GM15510 (cell line): ENCODE results near the gene JMJD1C.

Experiments
- POLR2A ChIP-seq: IDR thresholded peaks from 3 replicates; pipeline ENCODE4 v1.6.1; 2011; ENCODE audit warnings: borderline replicate concordance; ENCODE audit not compliant: insufficient read length; ENCODE audit errors: extremely low read depth

The JMJD1C gene

GRCh38 chr10:63133821-63134557 is 331.8 kb downstream of the JMJD1C start:
- no peak for TF ChIP-seq POLR2A

DNA sequence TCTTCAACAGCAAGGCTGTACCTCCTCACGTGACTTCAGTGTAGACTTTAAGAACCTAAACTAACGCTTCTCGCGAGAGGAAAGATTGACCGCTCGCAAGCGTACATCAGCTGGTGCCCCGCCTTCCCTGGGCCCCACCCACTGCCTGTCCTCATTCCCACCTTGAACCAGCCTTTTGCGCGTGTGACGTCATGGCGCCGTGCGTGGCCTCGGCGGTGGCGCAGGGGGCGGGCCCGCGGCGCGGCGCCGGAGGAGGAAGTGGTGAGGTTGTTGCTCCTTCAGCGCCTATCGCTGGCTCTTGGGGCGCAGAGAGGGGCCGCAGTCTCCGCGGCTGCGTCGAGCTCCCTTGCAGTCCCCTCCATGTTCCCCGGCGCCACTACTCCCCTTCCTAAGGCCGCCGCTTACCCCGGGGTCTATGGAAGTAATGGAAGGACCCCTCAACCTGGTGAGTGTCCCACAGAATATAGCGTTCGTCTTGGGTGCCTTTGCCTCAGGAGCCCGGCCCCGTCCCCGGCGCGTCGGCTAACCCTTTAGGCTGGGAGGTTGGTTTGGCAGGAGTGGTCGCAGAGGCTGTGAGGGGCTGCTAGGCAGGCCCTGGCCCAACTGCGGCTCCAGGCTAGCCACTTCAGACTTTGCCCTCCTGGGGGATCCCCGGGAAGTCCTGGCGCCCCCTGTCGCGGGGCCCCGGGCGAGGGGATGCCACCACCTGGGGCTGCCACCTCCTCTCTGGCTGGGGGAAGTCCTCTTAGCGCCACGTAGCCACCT is 332.5 kb downstream of the JMJD1C start, which contains the start of gene NRBF2:
Gene NRBF2 (plus strand): TSS at position 273 of the 765 bp plus-strand sequence. CDS start 143 bp downstream, at position 416.
- peak; percentile 95 for TF ChIP-seq POLR2A

DNA sequence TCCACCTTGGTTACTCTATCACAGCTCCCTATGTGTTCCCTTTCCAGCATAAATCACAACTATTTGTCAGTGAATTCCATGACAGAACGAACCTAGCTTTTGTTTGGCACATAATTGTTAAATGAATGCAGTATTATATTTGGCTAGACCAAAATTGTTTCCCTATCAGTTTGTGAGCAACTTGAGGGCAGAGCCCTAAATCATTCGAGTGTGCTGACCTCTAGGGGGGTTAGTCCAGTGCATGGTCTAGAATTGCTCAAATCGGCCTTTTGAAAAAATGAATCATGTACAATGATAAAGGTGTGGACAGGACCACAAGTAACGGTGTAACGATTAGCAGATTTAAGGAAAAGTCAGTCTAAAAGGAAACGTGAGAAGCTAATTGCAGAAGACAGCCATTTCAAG is 333.1 kb downstream of the JMJD1C start:
- no peak for TF ChIP-seq POLR2A

- TF ChIP-seq POLR2A: no peak
Measured at GRCh38 chr10:63129888-63130287, 335.9 kb downstream of the JMJD1C start.

DNA sequence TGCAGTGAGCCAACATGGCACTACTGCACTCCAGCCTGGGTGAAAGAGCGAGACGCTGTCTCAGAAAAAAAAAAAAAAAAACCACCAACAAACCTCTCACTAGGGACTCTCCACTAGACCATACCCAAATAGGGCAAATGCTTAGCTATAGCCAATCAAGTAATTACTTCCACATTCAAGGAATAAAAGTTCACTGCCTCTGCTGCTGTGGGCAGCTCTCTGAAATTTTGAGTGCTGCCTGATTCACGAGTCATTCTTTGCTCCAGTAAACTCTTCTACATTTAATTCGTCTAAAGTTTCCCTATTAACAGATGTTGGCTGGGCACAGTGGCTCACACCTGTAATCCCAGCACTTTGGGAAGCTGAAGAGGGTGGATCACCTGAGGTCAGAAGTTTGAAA is 337.3 kb downstream of the JMJD1C start:
- TF ChIP-seq POLR2A: no peak

- no peak for TF ChIP-seq POLR2A
Measured at GRCh38 chr10:63125459-63125858, 340.3 kb downstream of the JMJD1C start.

GRCh38 chr10:63123727-63124362 is 341.9 kb downstream of the JMJD1C start:
- TF ChIP-seq POLR2A: no peak

GRCh38 chr10:63120554-63120953 is 345.2 kb downstream of the JMJD1C start:
- TF ChIP-seq POLR2A: no peak

- TF ChIP-seq POLR2A: no peak
Measured at GRCh38 chr10:63119041-63119440, 346.7 kb downstream of the JMJD1C start.
